DND-41 (cell line): ENCODE measurements around the gene ZNF419.
"Not testable (repeated sequence)": the region's sequence is repeated elsewhere in the genome, so short reads cannot be mapped to it uniquely, and the experiment has no call there.

Experiments used
- ATAC-seq: fragments of 200-7000 bp; cut with Tn5 transposase; 3 replicates; pipeline ENCODE4 v1.9.1; 2021; ENCODE audit warnings: low read depth; ENCODE audit not compliant: insufficient read depth
- DNase-seq: peaks from one replicate; pipeline ENCODE4 v3.0.0-alpha.2; 2020
- H2AFZ ChIP-seq: 2 replicates; pipeline ENCODE4 v1.6.0; 2012; ENCODE audit warnings: low read depth, low read length
- H3K27ac ChIP-seq: 2 replicates; pipeline ENCODE4 v1.5.1; 2012; ENCODE audit warnings: low read length, inconsistent platforms
- H3K27me3 ChIP-seq: fragments of 200-600 bp; sonication (generic); 2 replicates; pipeline ENCODE4 v1.6.0; 2012; ENCODE audit warnings: low read length, mild to moderate bottlenecking, inconsistent platforms; ENCODE audit not compliant: insufficient read depth, poor library complexity
- H3K36me3 ChIP-seq: 2 replicates; pipeline ENCODE4 v1.5.1; 2012; ENCODE audit warnings: low read length, inconsistent platforms; ENCODE audit not compliant: insufficient read depth
- H3K4me1 ChIP-seq: 2 replicates; pipeline ENCODE4 v1.5.1; 2012; ENCODE audit warnings: mild to moderate bottlenecking, low read length; ENCODE audit not compliant: insufficient read depth
- H3K4me2 ChIP-seq: 2 replicates; pipeline ENCODE4 v1.6.0; 2012; ENCODE audit warnings: mild to moderate bottlenecking, moderate library complexity, low read length, inconsistent platforms; ENCODE audit not compliant: insufficient read depth
- H3K4me3 ChIP-seq, 2 experiments: fragments of 200-600 bp in 1 of 2; shearing (Covaris generic) in 1 of 2; 2 replicates each; pipeline ENCODE4 v1.5.1; 2012 to 2016; ENCODE audit warnings: inconsistent platforms in 2 of 2, low read length in 2 of 2, mild to moderate bottlenecking in 2 of 2, low read depth in 1 of 2, moderate library complexity in 1 of 2
- H3K79me2 ChIP-seq: 2 replicates; pipeline ENCODE4 v1.6.0; 2012; ENCODE audit warnings: low read length, inconsistent platforms; ENCODE audit not compliant: insufficient read depth
- H3K9ac ChIP-seq: 2 replicates; pipeline ENCODE4 v1.6.0; 2012; ENCODE audit warnings: low read depth, mild to moderate bottlenecking, inconsistent platforms, low read length, moderate library complexity
- H3K9me3 ChIP-seq: 2 replicates; pipeline ENCODE4 v1.5.1; 2012; ENCODE audit warnings: low read length, moderate library complexity, mild to moderate bottlenecking, inconsistent platforms; ENCODE audit not compliant: insufficient read depth, severe bottlenecking
- H4K20me1 ChIP-seq: 2 replicates; pipeline ENCODE4 v1.6.0; 2012; ENCODE audit warnings: low read length; ENCODE audit not compliant: insufficient read depth
- EZH2 ChIP-seq: IDR thresholded peaks from 3 replicates; pipeline ENCODE4 v1.6.1; 2012; ENCODE audit warnings: borderline replicate concordance, low read depth, mild to moderate bottlenecking, moderate library complexity, low read length, inconsistent platforms; ENCODE audit not compliant: severe bottlenecking
- TF ChIP-seq, protein P1 (sequence below): IDR thresholded peaks from 2 replicates; pipeline ENCODE4 v1.5.1; 2012; ENCODE audit warnings: borderline replicate concordance, low read length, moderate library complexity, mild to moderate bottlenecking; ENCODE audit not compliant: poor library complexity, severe bottlenecking; ENCODE audit errors: extremely low read depth

The ZNF419 gene

DNA sequence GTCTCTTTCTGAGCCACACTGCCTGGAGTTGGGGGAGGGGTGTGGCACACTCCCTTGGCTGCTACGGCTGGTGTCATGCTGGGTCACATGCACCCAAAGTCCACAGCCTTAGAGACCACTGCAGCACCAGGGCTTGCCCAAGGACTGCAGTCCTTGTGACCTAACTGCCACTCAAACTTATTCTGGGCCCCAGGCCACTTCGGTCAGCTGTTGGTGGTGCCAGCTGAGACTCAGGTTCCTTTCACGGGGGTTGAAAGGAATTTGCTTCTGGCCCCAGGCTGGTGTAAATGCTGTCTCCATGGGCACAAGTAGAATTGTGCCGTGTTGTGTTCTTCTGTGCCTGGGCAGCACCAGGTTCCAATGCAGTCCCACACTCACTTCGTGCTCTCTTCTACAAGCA is 21.1 kb upstream of the ZNF419 start:
- Histone ChIP-seq H3K36me3 (peaks cover 7% of the 10 kb centered on the region; the same call in 1 of the 2 replicates), H3K79me2 (peaks cover 19% of the 10 kb centered on the region; the same call in 1 of the 2 replicates), H3K9ac (no peak overlapping the region), H3K4me3 (no peak overlapping the region), H3K4me2 (no peak overlapping the region), H3K9me3 (peaks cover 15% of the 10 kb centered on the region), H2AFZ (no peak overlapping the region), H4K20me1 (no peaks in the 10 kb centered on the region), H3K27ac (no peak overlapping the region), H3K4me1 (no peaks in the 10 kb centered on the region), H3K27me3 (no peaks in the 10 kb centered on the region)
- TF ChIP-seq EZH2, result no peak
- ATAC-seq, result no peak
- no peak for DNase-seq

- H3K27ac ChIP-seq, result no peak overlapping the region
- peaks cover 71% of the 10 kb centered on the region for H3K79me2 ChIP-seq
- no peaks in the 10 kb centered on the region for H3K27me3 ChIP-seq
- H3K9me3 ChIP-seq, result peaks cover 77% of the 10 kb centered on the region
- no peak for DNase-seq
- H3K9ac ChIP-seq, result no peak overlapping the region
- H2AFZ ChIP-seq, result no peak overlapping the region
- H4K20me1 ChIP-seq, result no peaks in the 10 kb centered on the region
- peak overlapping the region in 1 of 2 experiments; percentile 26; a peak in 2 of 4 replicates for H3K4me3 ChIP-seq
- H3K36me3 ChIP-seq, result peaks cover 57% of the 10 kb centered on the region
- H3K4me2 ChIP-seq, result no peak overlapping the region
- TF ChIP-seq EZH2, result no peak
- TF ChIP-seq, protein P1, sequence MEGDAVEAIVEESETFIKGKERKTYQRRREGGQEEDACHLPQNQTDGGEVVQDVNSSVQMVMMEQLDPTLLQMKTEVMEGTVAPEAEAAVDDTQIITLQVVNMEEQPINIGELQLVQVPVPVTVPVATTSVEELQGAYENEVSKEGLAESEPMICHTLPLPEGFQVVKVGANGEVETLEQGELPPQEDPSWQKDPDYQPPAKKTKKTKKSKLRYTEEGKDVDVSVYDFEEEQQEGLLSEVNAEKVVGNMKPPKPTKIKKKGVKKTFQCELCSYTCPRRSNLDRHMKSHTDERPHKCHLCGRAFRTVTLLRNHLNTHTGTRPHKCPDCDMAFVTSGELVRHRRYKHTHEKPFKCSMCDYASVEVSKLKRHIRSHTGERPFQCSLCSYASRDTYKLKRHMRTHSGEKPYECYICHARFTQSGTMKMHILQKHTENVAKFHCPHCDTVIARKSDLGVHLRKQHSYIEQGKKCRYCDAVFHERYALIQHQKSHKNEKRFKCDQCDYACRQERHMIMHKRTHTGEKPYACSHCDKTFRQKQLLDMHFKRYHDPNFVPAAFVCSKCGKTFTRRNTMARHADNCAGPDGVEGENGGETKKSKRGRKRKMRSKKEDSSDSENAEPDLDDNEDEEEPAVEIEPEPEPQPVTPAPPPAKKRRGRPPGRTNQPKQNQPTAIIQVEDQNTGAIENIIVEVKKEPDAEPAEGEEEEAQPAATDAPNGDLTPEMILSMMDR, result no peak
- peaks cover 26% of the 10 kb centered on the region for H3K4me1 ChIP-seq
- no peak for ATAC-seq
These were observed 13.9 kb upstream of the ZNF419 start for GRCh38 chr19:57473646-57474045.

DNA sequence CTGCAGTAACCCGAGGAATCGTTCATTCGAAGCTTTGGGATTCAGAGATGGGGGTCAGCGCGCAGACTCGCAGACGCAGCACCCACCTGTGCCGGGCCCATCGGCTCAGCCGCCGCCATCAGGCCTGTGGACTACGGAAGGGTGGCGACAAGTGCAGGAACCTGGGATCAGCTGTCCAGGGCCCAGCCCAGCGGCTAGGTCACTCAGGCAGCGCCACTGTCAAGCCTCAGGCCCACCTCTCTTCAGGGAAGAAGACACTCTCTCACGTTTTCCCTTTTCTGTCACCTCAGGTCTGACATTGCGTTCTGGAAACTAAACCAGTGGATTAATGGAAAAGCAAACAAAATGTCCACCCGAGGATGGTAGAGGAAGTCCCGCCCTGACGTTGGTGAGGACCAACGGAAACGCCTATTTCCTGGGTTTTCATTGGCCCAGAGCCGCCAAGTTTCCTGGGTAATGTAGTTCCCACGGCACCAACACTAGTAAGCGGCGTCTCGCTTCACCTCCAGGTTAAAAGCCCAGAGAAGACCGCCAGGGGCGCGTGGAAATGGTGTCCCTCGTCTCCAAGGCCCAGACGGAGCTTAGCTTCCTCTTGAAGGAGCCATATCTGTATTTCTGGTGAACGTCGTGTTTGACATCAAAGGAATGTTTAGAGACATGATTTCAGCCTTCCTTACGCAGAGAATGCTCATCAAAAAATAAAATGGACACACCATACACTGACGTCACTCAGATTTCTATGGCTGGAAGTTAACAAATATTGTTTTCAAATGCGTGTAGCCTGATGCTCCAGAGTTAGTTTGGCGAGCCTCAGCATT is 10.2 kb upstream of the ZNF419 start, which contains the start of gene ZNF772:
ZNF772 (minus strand) TSS at position 376 of the 818 bp plus-strand sequence; CDS start at position 119, 257 bp downstream.
- H3K9me3 ChIP-seq, result peaks cover 59% of the 10 kb centered on the region
- ATAC-seq (peak; percentile 99), DNase-seq (peak; percentile 95)
- TF ChIP-seq, protein P1, result peak; percentile 74
- TF ChIP-seq EZH2, result no peak
- peaks cover 44% of the 10 kb centered on the region for H3K36me3 ChIP-seq
- no peaks in the 10 kb centered on the region for H4K20me1 ChIP-seq
- H3K27ac ChIP-seq, result peak within 1 kb of the TSS; percentile 92
- peak within 1 kb of the TSS; percentile 94 for H2AFZ ChIP-seq
- H3K4me3 ChIP-seq, result peak within 1 kb of the TSS; percentile 56 to 78
- peak within 1 kb of the TSS; percentile 69 for H3K9ac ChIP-seq
- H3K4me1 ChIP-seq, result peaks cover 26% of the 10 kb centered on the region
- no peaks in the 10 kb centered on the region for H3K27me3 ChIP-seq
- peaks cover 45% of the 10 kb centered on the region for H3K79me2 ChIP-seq
- H3K4me2 ChIP-seq, result peak within 1 kb of the TSS; percentile 72

DNA sequence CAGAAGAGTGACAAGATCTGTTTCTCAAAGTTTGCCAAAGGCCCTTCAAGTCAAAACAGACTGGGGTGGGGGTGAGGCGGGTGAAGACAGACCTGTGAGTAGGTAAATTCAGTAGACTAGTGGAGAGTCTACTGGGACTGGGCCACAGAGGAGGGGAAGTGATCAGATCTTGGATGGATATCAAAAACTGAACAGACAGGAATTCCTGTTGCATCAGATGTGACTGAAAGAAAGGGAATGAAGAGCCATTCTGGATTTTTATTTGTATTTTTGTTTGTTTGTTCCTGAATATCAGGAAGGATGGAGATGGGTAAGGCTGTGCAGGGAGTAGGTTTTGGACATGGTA is 722 bp downstream of the ZNF419 start:
- H3K4me2 ChIP-seq, result peak overlapping the region; percentile 63
- not testable (repeated sequence) for H3K27me3 ChIP-seq, H3K27ac ChIP-seq, H4K20me1 ChIP-seq, ATAC-seq, DNase-seq, H2AFZ ChIP-seq
- H3K79me2 ChIP-seq, result peaks cover 17% of the 10 kb centered on the region
- peak overlapping the region; percentile 16 to 52; a peak in 3 of 4 replicates for H3K4me3 ChIP-seq
- H3K36me3 ChIP-seq, result peaks cover 32% of the 10 kb centered on the region
- H3K4me1 ChIP-seq, result peaks cover 16% of the 10 kb centered on the region
- peak overlapping the region; percentile 75; the same call in 1 of the 2 replicates for H3K9ac ChIP-seq
- peaks cover 15% of the 10 kb centered on the region for H3K9me3 ChIP-seq

DNA sequence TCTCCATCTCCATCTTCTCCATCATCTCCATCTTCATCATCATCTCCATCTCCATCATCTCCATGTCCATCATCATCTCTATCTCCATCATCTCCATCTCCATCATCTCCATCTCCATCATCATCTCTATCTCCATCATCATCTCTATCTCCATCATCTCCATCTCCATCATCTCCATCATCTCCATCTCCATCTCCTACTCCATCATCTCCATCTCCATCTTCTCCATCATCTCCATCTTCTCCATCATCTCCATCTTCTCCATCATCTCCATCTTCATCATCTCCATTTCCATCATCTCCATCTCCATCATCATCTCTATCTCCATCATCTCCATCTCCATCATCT is 11.8 kb downstream of the ZNF419 start:
- Histone ChIP-seq H2AFZ (peak overlapping the region; percentile 67), H3K4me3 (peak overlapping the region in 1 of 2 experiments; percentile 61; a peak in 2 of 4 replicates), H3K4me1 (peaks cover 20% of the 10 kb centered on the region), H3K9me3 (peaks cover 35% of the 10 kb centered on the region), H3K79me2 (peaks cover 39% of the 10 kb centered on the region), H3K4me2 (peak overlapping the region; percentile 52), H3K36me3 (peaks cover 37% of the 10 kb centered on the region)
- DNase-seq, H3K27me3 ChIP-seq, H3K9ac ChIP-seq, H4K20me1 ChIP-seq, H3K27ac ChIP-seq, ATAC-seq: not testable (repeated sequence)

GRCh38 chr19:57499680-57500395 is 12.3 kb downstream of the ZNF419 start, which contains the start of gene ZNF773:
Gene ZNF773 (plus strand): TSS chr19:57499938. CDS start chr19:57500081, 143 bp downstream.
- Histone ChIP-seq H3K4me2 (peak within 1 kb of the TSS; percentile 68), H3K27ac (peak within 1 kb of the TSS; percentile 72), H2AFZ (peak within 1 kb of the TSS; percentile 75), H3K4me3 (peak within 1 kb of the TSS; percentile 37 to 61; a peak in 3 of 4 replicates), H3K4me1 (peaks cover 20% of the 10 kb centered on the region), H3K36me3 (peaks cover 38% of the 10 kb centered on the region), H3K9ac (peak within 1 kb of the TSS; percentile 65), H3K79me2 (peaks cover 39% of the 10 kb centered on the region), H3K9me3 (peaks cover 37% of the 10 kb centered on the region)
- not testable (repeated sequence) for H4K20me1 ChIP-seq, H3K27me3 ChIP-seq
- DNase-seq (peak; percentile 98), ATAC-seq (peak; percentile 98)
